H1 (cell line): Measurements from ENCODE around the gene ZNF582. TPM values are rescaled to one million over a fixed set of nuclear protein-coding genes. Genes with fewer than 3 reads are reported as not detected.

Experiments
- CTCF ChIA-PET: fragments of 300-600 bp; sonication (Branson Sonifier 250); formaldehyde crosslinking; loops from one replicate; lab custom pipeline; 2021; ENCODE audit not compliant: partially characterized antibody; lab: Charles Lee
- POLR2A ChIA-PET: fragments of 300-600 bp; sonication (Branson Sonifier 250); formaldehyde crosslinking; loops from one replicate; lab custom pipeline; 2021; ENCODE audit warnings: inconsistent platforms; ENCODE audit not compliant: partially characterized antibody; lab: Charles Lee
- DNase-seq, 2 experiments: peaks; one replicate each; pipeline versions ENCODE4 v3.0.0 to v3.0.0-alpha.2; 2010 to 2022; ENCODE audit warnings: low spot score in 2 of 2, low read depth in 1 of 2, mixed read lengths in 1 of 2
- FAIRE-seq: peaks from 2 replicates; lab custom pipeline; 2011; peaks lifted over from hg19 to GRCh38; lab: Jason Lieb, UNC
- H2AFZ ChIP-seq: 2 replicates; pipeline ENCODE4 v1.8.1; 2012; ENCODE audit warnings: low read length, inconsistent platforms
- H2AK5ac ChIP-seq: 2 replicates; pipeline ENCODE4 v1.6.1; 2013; ENCODE audit warnings: low read depth, low read length
- H2BK120ac ChIP-seq: replicated peaks from 2 replicates; pipeline ENCODE3; 2013; ENCODE audit warnings: low read depth, low read length, inconsistent platforms
- H2BK12ac ChIP-seq: 2 replicates; pipeline ENCODE4 v1.6.1; 2013; ENCODE audit warnings: low read depth, low read length
- H2BK15ac ChIP-seq: 2 replicates; pipeline ENCODE4 v1.6.1; 2013; ENCODE audit warnings: low read length
- H2BK20ac ChIP-seq: 2 replicates; pipeline ENCODE4 v1.6.1; 2013; ENCODE audit warnings: low read length
- H2BK5ac ChIP-seq: 2 replicates; pipeline ENCODE4 v1.6.1; 2013; ENCODE audit warnings: low read depth, low read length
- H3K14ac ChIP-seq: 2 replicates; pipeline ENCODE4 v1.6.1; 2013; ENCODE audit warnings: inconsistent platforms; ENCODE audit not compliant: insufficient read length
- H3K18ac ChIP-seq: 2 replicates; pipeline ENCODE4 v1.6.1; 2013; ENCODE audit warnings: low read length; ENCODE audit errors: extremely low read depth
- H3K23ac ChIP-seq: 2 replicates; pipeline ENCODE4 v1.6.1; 2013; ENCODE audit warnings: inconsistent platforms; ENCODE audit not compliant: insufficient read length
- H3K23me2 ChIP-seq: 2 replicates; pipeline ENCODE4 v1.6.1; 2013; ENCODE audit warnings: low read depth, low read length
- H3K27ac ChIP-seq: 2 replicates; pipeline ENCODE4 v1.6.1; 2011; ENCODE audit warnings: low read depth, low read length, inconsistent platforms
- H3K27me3 ChIP-seq, 4 experiments: replicated peaks in 1 of 4; 1 replicate in 1 of 4; 2 replicates in 3 of 4; pipeline versions ENCODE4 v1.6.1 to v1.8.1; 2011 to 2013; ENCODE audit warnings: low read length in 3 of 4, mild to moderate bottlenecking in 3 of 4, inconsistent platforms in 2 of 4, mixed read lengths in 2 of 4, moderate library complexity in 1 of 4; ENCODE audit not compliant: control insufficient read depth in 3 of 4, insufficient read depth in 3 of 4; ENCODE audit errors: extremely low read depth in 1 of 4
- H3K36me3 ChIP-seq, 4 experiments: 2 replicates each; pipeline versions ENCODE4 v1.6.1 to v1.8.1; 2011 to 2013; ENCODE audit warnings: mild to moderate bottlenecking in 4 of 4, low read length in 3 of 4, moderate library complexity in 2 of 4, control low read depth in 1 of 4, inconsistent platforms in 1 of 4; ENCODE audit not compliant: insufficient read depth in 4 of 4, control insufficient read depth in 2 of 4
- H3K4ac ChIP-seq: replicated peaks from 2 replicates; pipeline ENCODE3; 2013; ENCODE audit warnings: low read length, low read depth, mixed read lengths, inconsistent platforms; ENCODE audit not compliant: insufficient read length
- H3K4me1 ChIP-seq, 4 experiments: replicated peaks in 1 of 4; 1 replicate in 1 of 4; 2 replicates in 3 of 4; pipeline versions ENCODE4 v1.6.1 to v1.8.1; 2011 to 2013; ENCODE audit warnings: low read length in 3 of 4, inconsistent platforms in 2 of 4, mixed read lengths in 1 of 4; ENCODE audit not compliant: insufficient read depth in 4 of 4, control insufficient read depth in 3 of 4
- H3K4me2 ChIP-seq, 2 experiments: 2 replicates each; pipeline versions ENCODE4 v1.6.1 to v1.8.1; 2011 to 2013; ENCODE audit warnings: low read depth in 2 of 2, low read length in 2 of 2, control low read depth in 1 of 2, inconsistent platforms in 1 of 2, mild to moderate bottlenecking in 1 of 2; ENCODE audit not compliant: insufficient read depth in 1 of 2
- H3K4me3 ChIP-seq, 4 experiments: fragments of 200-600, 300-600 bp in 1 of 4; sonication (generic), shearing (Covaris generic), sonication (Bioruptor Twin) in 1 of 4; 2 replicates each; pipeline versions ENCODE4 v1.5.1 to v1.8.1; 2011 to 2016; ENCODE audit warnings: low read length in 4 of 4, low read depth in 3 of 4, control low read depth in 2 of 4, inconsistent platforms in 2 of 4, mild to moderate bottlenecking in 2 of 4, mixed read lengths in 1 of 4, moderate library complexity in 1 of 4; ENCODE audit not compliant: insufficient read depth in 2 of 4; ENCODE audit errors: extremely low read depth in 1 of 4
- H3K56ac ChIP-seq: replicated peaks from 2 replicates; pipeline ENCODE3; 2013; ENCODE audit warnings: low read depth, mild to moderate bottlenecking, mixed read lengths, low read length, inconsistent platforms; ENCODE audit not compliant: insufficient read length
- H3K79me1 ChIP-seq: 2 replicates; pipeline ENCODE4 v1.6.1; 2013; ENCODE audit warnings: low read depth, low read length, control low read depth
- H3K79me2 ChIP-seq, 2 experiments: 2 replicates each; pipeline versions ENCODE4 v1.6.1 to v1.8.1; 2012 to 2013; ENCODE audit warnings: low read length in 2 of 2, mild to moderate bottlenecking in 2 of 2, inconsistent platforms in 1 of 2; ENCODE audit not compliant: insufficient read depth in 2 of 2, control insufficient read depth in 1 of 2
- H3K9ac ChIP-seq, 4 experiments: replicated peaks in 1 of 4; 1 replicate in 1 of 4; 2 replicates in 3 of 4; pipeline versions ENCODE4 v1.6.1 to v1.8.1; 2011 to 2013; ENCODE audit warnings: low read depth in 3 of 4, low read length in 3 of 4, control low read depth in 2 of 4, mild to moderate bottlenecking in 2 of 4, moderate library complexity in 2 of 4, inconsistent platforms in 1 of 4; ENCODE audit errors: extremely low read depth in 1 of 4
- H3K9me3 ChIP-seq, 2 experiments: 2 replicates each; pipeline versions ENCODE4 v1.6.1 to v1.8.1; 2012 to 2013; ENCODE audit warnings: mild to moderate bottlenecking in 2 of 2, moderate library complexity in 2 of 2, control low read depth in 1 of 2, inconsistent platforms in 1 of 2, low read depth in 1 of 2, low read length in 1 of 2, mixed read lengths in 1 of 2; ENCODE audit not compliant: insufficient read depth in 2 of 2
- H4K20me1 ChIP-seq, 2 experiments: replicated peaks in 1 of 2; 2 replicates each; pipeline versions ENCODE3 to v1.8.1; 2011 to 2013; ENCODE audit warnings: inconsistent platforms in 2 of 2, low read length in 2 of 2, mild to moderate bottlenecking in 1 of 2; ENCODE audit not compliant: insufficient read depth in 2 of 2, control insufficient read depth in 1 of 2
- H4K5ac ChIP-seq: 2 replicates; pipeline ENCODE4 v1.6.1; 2013; ENCODE audit warnings: low read length, low read depth, mixed read lengths, inconsistent platforms; ENCODE audit not compliant: insufficient read length
- H4K8ac ChIP-seq: 2 replicates; pipeline ENCODE4 v1.8.0; 2013; ENCODE audit warnings: mild to moderate bottlenecking, moderate library complexity, low read length, inconsistent platforms; ENCODE audit not compliant: insufficient read depth; ENCODE audit errors: extremely low read depth
- H4K91ac ChIP-seq: replicated peaks from 2 replicates; pipeline ENCODE3; 2013; ENCODE audit warnings: low read length, mixed read lengths, inconsistent platforms; ENCODE audit not compliant: insufficient read length
- BRCA1 ChIP-seq: IDR thresholded peaks from 2 replicates; pipeline ENCODE4 v1.6.1; 2012; ENCODE audit warnings: low read depth, low read length, improper control_type of control experiment
- GTF2F1 ChIP-seq: IDR thresholded peaks from 2 replicates; pipeline ENCODE4 v1.6.1; 2012; ENCODE audit warnings: low read depth, low read length, improper control_type of control experiment, borderline replicate concordance
- HDAC2 ChIP-seq, 2 experiments: fragments of 300-600 bp in 1 of 2; sonication (generic) in 1 of 2; IDR thresholded peaks; 2 replicates each; pipeline ENCODE4 v1.6.1; 2011 to 2012; ENCODE audit warnings: low read depth in 2 of 2, low read length in 2 of 2, mild to moderate bottlenecking in 2 of 2, moderate library complexity in 2 of 2, borderline replicate concordance in 1 of 2, inconsistent platforms in 1 of 2
- HDAC6 ChIP-seq: IDR thresholded peaks from one replicate; pipeline ENCODE4 v1.7.1; 2012; ENCODE audit warnings: low read depth, mild to moderate bottlenecking, inconsistent platforms, low read length, moderate library complexity
- JUN ChIP-seq: IDR thresholded peaks from 2 replicates; pipeline ENCODE4 v1.6.1; 2011; ENCODE audit warnings: low read depth, mild to moderate bottlenecking, improper control_type of control experiment, low read length
- NRF1 ChIP-seq: IDR thresholded peaks from 2 replicates; pipeline ENCODE4 v1.6.1; 2011; ENCODE audit warnings: mild to moderate bottlenecking, low read depth, low read length, improper control_type of control experiment
- POLR2A ChIP-seq, 2 experiments: IDR thresholded peaks; 1 replicate in 1 of 2; 2 replicates in 1 of 2; pipeline ENCODE4 v1.6.1; 2011; ENCODE audit warnings: low read depth in 2 of 2, low read length in 2 of 2, mild to moderate bottlenecking in 2 of 2; ENCODE audit errors: control extremely low read depth in 1 of 2
- RAD21 ChIP-seq, 2 experiments: IDR thresholded peaks in 1 of 2; conservative IDR thresholded peaks in 1 of 2; 2 replicates each; pipeline ENCODE4 v1.6.1; 2011; ENCODE audit warnings: low read depth in 2 of 2, low read length in 2 of 2, improper control_type of control experiment in 1 of 2, inconsistent platforms in 1 of 2, mild to moderate bottlenecking in 1 of 2, moderate library complexity in 1 of 2
- RFX5 ChIP-seq: IDR thresholded peaks from 2 replicates; pipeline ENCODE4 v1.6.1; 2011; ENCODE audit warnings: low read depth, low read length, improper control_type of control experiment, borderline replicate concordance
- SP1 ChIP-seq: IDR thresholded peaks from 2 replicates; pipeline ENCODE4 v1.6.1; 2011; ENCODE audit warnings: low read depth, low read length
- ZNF274 ChIP-seq: IDR thresholded peaks from 2 replicates; pipeline ENCODE4 v1.7.0; 2012; ENCODE audit warnings: low read length, borderline replicate concordance; ENCODE audit errors: extremely low read depth
- whole genome bisulfite sequencing, 2 experiments: shearing (Covaris generic) in 1 of 2; methylation state at CpG; one replicate each; pipeline versions ENCODE4 v1.1.6 to v1.1.7; 2013 to 2015; ENCODE audit warnings: low lambda C conversion rate in 2 of 2, mixed read lengths in 2 of 2, inconsistent platforms in 1 of 2, low coverage in 1 of 2, missing lambda C conversion rate in 1 of 2; ENCODE audit not compliant: insufficient replicate concordance in 2 of 2, insufficient coverage in 1 of 2, insufficient read length in 1 of 2; ENCODE audit errors: extremely low coverage in 1 of 2, missing lambda C conversion rate in 1 of 2; 5-methylcytosine and 5-hydroxymethylcytosine counted together
- polyA plus RNA-seq, 7 experiments: library from polyadenylated mRNA; depleted of rRNA in 3 of 7; stranded (reverse) in 5 of 7; unstranded in 2 of 7; fragments of >200 nt in 5 of 7; fragments of 200-250 nt in 2 of 7; gene quantifications; 1 replicate in 5 of 7; 2 replicates in 1 of 7; 4 replicates in 1 of 7; pipeline versions ENCODE4 v1.2.1 to v1.2.3, GENCODE V29; 2011 to 2013; ENCODE audit warnings: missing spikeins in 2 of 7, mixed read lengths in 2 of 7
- total RNA-seq: library from RNA; stranded (reverse); fragmentation: NEBNext Ultra II Directional; extraction: Animal tissue kit (Norgen Biotek cat#: 25700); gene quantifications from 2 replicates; pipeline ENCODE4 v1.2.1, GENCODE V29; 2021
- TF ChIP-seq, protein P1 (sequence below): IDR thresholded peaks from 2 replicates; pipeline ENCODE4 v1.6.1; 2011; ENCODE audit warnings: low read depth, mild to moderate bottlenecking, low read length; ENCODE audit not compliant: insufficient read depth
- TF ChIP-seq, protein P2 (sequence below): IDR thresholded peaks from 2 replicates; pipeline ENCODE4 v1.6.1; 2012; ENCODE audit warnings: inconsistent platforms

ZNF582 gene
- total and polyA plus RNA-seq, 2 of the 8 experiments (the other 6 are each of a cell fraction or from before 2014, with no cell fraction given): 3.8 to 5.8 TPM

DNA sequence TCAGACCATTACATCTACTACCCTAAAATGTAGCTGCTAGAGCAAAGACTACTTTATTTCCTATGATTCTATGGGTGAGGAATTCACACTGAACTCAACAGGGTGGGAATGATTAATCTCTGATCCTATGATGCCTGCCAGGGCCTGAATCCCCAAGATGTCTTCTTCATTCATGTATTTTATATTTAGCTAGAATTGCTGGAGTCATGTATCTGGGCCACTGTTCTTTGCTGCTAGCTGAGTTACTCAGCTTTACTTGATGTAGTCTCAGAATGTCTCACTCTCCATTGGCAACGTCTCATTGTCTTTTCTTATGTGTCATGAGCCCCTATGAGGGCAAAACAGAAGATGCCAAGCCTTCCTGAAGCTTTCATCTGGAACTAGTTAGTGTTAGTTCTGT is 21.1 kb downstream of the ZNF582 start:
- peaks cover 0 to 2% (median 0%) of the 10 kb centered on the region in 4 experiments; a peak in 2 of 7 replicates for H3K4me1 ChIP-seq
- H3K18ac ChIP-seq: no peak overlapping the region
- H3K27me3 ChIP-seq: no peaks in the 10 kb centered on the region
- H3K36me3 ChIP-seq: peaks cover 18 to 64% (median 55%) of the 10 kb centered on the region in 4 experiments
- H2BK5ac ChIP-seq: no peak overlapping the region
- no peak overlapping the region for H4K91ac ChIP-seq
- no peak overlapping the region for H3K56ac ChIP-seq
- FAIRE-seq (no peak), DNase-seq (no peak)
- no peak overlapping the region for H2BK20ac ChIP-seq
- no peak overlapping the region for H3K23ac ChIP-seq
- no peak overlapping the region for H2AFZ ChIP-seq
- 70% methylated on average over 1 of the region's 1 CpG; no CpG with 5 or more reads in 1 of the 2 experiments for whole genome bisulfite sequencing, 2 experiments
- ChIA-PET CTCF (interaction anchor here (0.8 to 1.2 kb wide), 2 partner anchors 26 to 306 kb away, joined by 4 read pairs; no protein-coding TSS in a partner anchor), POLR2A (interaction anchor here (1.1 to 1.8 kb wide), 4 partner anchors 9 to 23 kb away, joined by 3 to 5 read pairs (median 4); no protein-coding TSS in a partner anchor)
- H3K79me2 ChIP-seq: peaks cover 9 to 27% of the 10 kb centered on the region in 2 experiments; a peak in 3 of 4 replicates
- H4K20me1 ChIP-seq: no peaks in the 10 kb centered on the region
- no peaks in the 10 kb centered on the region; the same call in 1 of the 2 replicates for H3K79me1 ChIP-seq
- H3K4ac ChIP-seq: no peak overlapping the region
- no peak overlapping the region for H3K14ac ChIP-seq
- H4K5ac ChIP-seq: no peak overlapping the region
- no peak overlapping the region for H2AK5ac ChIP-seq
- no peak overlapping the region for H3K4me2 ChIP-seq
- H3K9ac ChIP-seq: no peak overlapping the region
- H2BK15ac ChIP-seq: no peak overlapping the region
- no peak overlapping the region for H2BK120ac ChIP-seq
- H3K9me3 ChIP-seq: peaks cover 4 to 9% of the 10 kb centered on the region in 2 experiments; a peak in 2 of 4 replicates
- H3K27ac ChIP-seq: no peak overlapping the region
- H3K23me2 ChIP-seq: peaks cover 2% of the 10 kb centered on the region; the same call in 1 of the 2 replicates
- H3K4me3 ChIP-seq: no peak overlapping the region
- H2BK12ac ChIP-seq: no peak overlapping the region
- H4K8ac ChIP-seq: no peak overlapping the region
- no peak for TF ChIP-seq BRCA1
- TF ChIP-seq JUN: no peak
- no peak for TF ChIP-seq HDAC6
- TF ChIP-seq, protein P1, sequence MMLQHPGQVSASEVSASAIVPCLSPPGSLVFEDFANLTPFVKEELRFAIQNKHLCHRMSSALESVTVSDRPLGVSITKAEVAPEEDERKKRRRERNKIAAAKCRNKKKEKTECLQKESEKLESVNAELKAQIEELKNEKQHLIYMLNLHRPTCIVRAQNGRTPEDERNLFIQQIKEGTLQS: no peak
- TF ChIP-seq GTF2F1: no peak
- TF ChIP-seq, protein P2, sequence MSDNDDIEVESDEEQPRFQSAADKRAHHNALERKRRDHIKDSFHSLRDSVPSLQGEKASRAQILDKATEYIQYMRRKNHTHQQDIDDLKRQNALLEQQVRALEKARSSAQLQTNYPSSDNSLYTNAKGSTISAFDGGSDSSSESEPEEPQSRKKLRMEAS: no peak
- no peak for TF ChIP-seq RFX5
- TF ChIP-seq POLR2A (IDR thresholded peaks at IDR 0.05; ENCODE audit: control extremely low read depth in 1 of 2, low read depth in 2 of 2, low read length in 2 of 2): no peak
- TF ChIP-seq RAD21 (IDR thresholded peaks at IDR 0.05 in 1 of 2, conservative IDR thresholded peaks at IDR 0.05 in 1 of 2; ENCODE audit: low read depth in 2 of 2, low read length in 2 of 2): no peak
- no peak for TF ChIP-seq HDAC2 (IDR thresholded peaks at IDR 0.05; ENCODE audit: borderline replicate concordance in 1 of 2, low read depth in 2 of 2, low read length in 2 of 2)
- TF ChIP-seq NRF1: no peak
- no peak for TF ChIP-seq ZNF274
- TF ChIP-seq SP1: no peak
